PC-3 (cell line): ENCODE data around the gene PLCB2. TPM values are rescaled to one million over a fixed set of nuclear protein-coding genes. Genes with fewer than 3 reads are reported as not detected.

Experiments used
- ATAC-seq: fragments of 200-7000 bp; cut with Tn5 transposase; 2 replicates; pipeline ENCODE4 v1.9.1; 2020; ENCODE audit warnings: mild to moderate bottlenecking, moderate library complexity
- BruUV-seq: library from RNA; stranded (reverse); fragments of 400-500 nt; replicated peaks from 2 replicates; lab custom pipeline; 2021; lab: Mats Ljungman, UMichigan
- CTCF ChIA-PET: fragments of 300-600 bp; sonication (Branson Sonifier 250); formaldehyde crosslinking; loops from one replicate; lab custom pipeline; 2022; ENCODE audit warnings: antibody characterized with exemption; lab: Charles Lee
- POLR2A ChIA-PET: fragments of 300-600 bp; sonication (Branson Sonifier 250); formaldehyde crosslinking; loops from one replicate; lab custom pipeline; 2022; ENCODE audit warnings: antibody characterized with exemption; ENCODE audit not compliant: unreplicated experiment; lab: Charles Lee
- DNase-seq: peaks from one replicate; pipeline ENCODE4 v3.0.0-alpha.2; 2015
- H2AFZ ChIP-seq: fragments of 300-600 bp; sonication (generic); 2 replicates; pipeline ENCODE4 v1.6.0; 2016; ENCODE audit warnings: antibody characterized with exemption, low read length
- H3F3A ChIP-seq: fragments of 300-600 bp; sonication (generic); one replicate; pipeline ENCODE4 v1.6.0; 2017; ENCODE audit warnings: antibody characterized with exemption, low read length, control low read depth, mild to moderate bottlenecking; ENCODE audit not compliant: unreplicated experiment
- H3K27ac ChIP-seq: fragments of 300-600 bp; sonication (generic); 2 replicates; pipeline ENCODE4 v1.5.1; 2016; ENCODE audit warnings: mild to moderate bottlenecking, low read length
- H3K27me3 ChIP-seq: fragments of 300-600 bp; sonication (generic); 2 replicates; pipeline ENCODE4 v1.6.1; 2016; ENCODE audit warnings: low read length, mixed read lengths
- H3K36me3 ChIP-seq: fragments of 300-600 bp; sonication (generic); 2 replicates; pipeline ENCODE4 v1.6.1; 2016; ENCODE audit warnings: low read depth, mixed run types, low read length, mixed read lengths
- H3K4me1 ChIP-seq: fragments of 300-600 bp; sonication (generic); 2 replicates; pipeline ENCODE4 v1.5.1; 2016; ENCODE audit warnings: low read length; ENCODE audit not compliant: insufficient read depth
- H3K4me2 ChIP-seq: fragments of 300-600 bp; sonication (generic); 2 replicates; pipeline ENCODE4 v1.6.0; 2016; ENCODE audit warnings: low read length
- H3K4me3 ChIP-seq: fragments of 300-600 bp; sonication (generic); 2 replicates; pipeline ENCODE4 v1.5.1; 2016; ENCODE audit warnings: mild to moderate bottlenecking, low read length, mixed read lengths
- H3K79me2 ChIP-seq: fragments of 300-600 bp; sonication (generic); 2 replicates; pipeline ENCODE4 v1.6.1; 2017; ENCODE audit warnings: low read length, mixed read lengths
- H3K9ac ChIP-seq: fragments of 300-600 bp; sonication (generic); 2 replicates; pipeline ENCODE4 v1.6.0; 2016; ENCODE audit warnings: mild to moderate bottlenecking, low read length
- H3K9me2 ChIP-seq: fragments of 300-600 bp; sonication (generic); replicated peaks from 2 replicates; pipeline ENCODE4 v1.6.1; 2016; ENCODE audit warnings: mixed run types, low read length, mixed read lengths
- H3K9me3 ChIP-seq: fragments of 300-600 bp; sonication (generic); 2 replicates; pipeline ENCODE4 v1.6.1; 2016; ENCODE audit warnings: low read length, mixed read lengths
- H4K20me1 ChIP-seq: fragments of 300-600 bp; sonication (generic); 2 replicates; pipeline ENCODE4 v1.6.1; 2016; ENCODE audit warnings: low read length, mixed read lengths
- EZH2 ChIP-seq: fragments of 300-600 bp; sonication (generic); IDR thresholded peaks from one replicate; pipeline ENCODE4 v1.6.1; 2017; ENCODE audit warnings: antibody characterized with exemption, mild to moderate bottlenecking, low read length; ENCODE audit not compliant: unreplicated experiment
- EZH2phosphoT487 ChIP-seq: fragments of 300-600 bp; sonication (generic); IDR thresholded peaks from 2 replicates; pipeline ENCODE4 v1.6.1; 2018; ENCODE audit warnings: mild to moderate bottlenecking, antibody characterized with exemption, low read length, borderline replicate concordance
- intact Hi-C: fragments of 100-400 bp; cut with micrococcal nuclease; formaldehyde crosslinking; loops from 2 replicates; pipeline ENCODE4 v1.9.0; 2023
- total RNA-seq: library from RNA; depleted of rRNA; stranded (reverse); fragments of >200 nt; gene quantifications from 2 replicates; pipeline ENCODE4 v1.2.3, GENCODE V29; 2014
- TF ChIP-seq, protein P1 (sequence below): fragments of 300-600 bp; sonication (generic); conservative IDR thresholded peaks from 2 replicates; pipeline ENCODE4 v1.5.1; 2017; ENCODE audit warnings: antibody characterized with exemption, low read depth, mild to moderate bottlenecking, low read length

PLCB2 gene
- total RNA-seq, 1 experiment from 2014 or later, result 3.2 TPM

DNA sequence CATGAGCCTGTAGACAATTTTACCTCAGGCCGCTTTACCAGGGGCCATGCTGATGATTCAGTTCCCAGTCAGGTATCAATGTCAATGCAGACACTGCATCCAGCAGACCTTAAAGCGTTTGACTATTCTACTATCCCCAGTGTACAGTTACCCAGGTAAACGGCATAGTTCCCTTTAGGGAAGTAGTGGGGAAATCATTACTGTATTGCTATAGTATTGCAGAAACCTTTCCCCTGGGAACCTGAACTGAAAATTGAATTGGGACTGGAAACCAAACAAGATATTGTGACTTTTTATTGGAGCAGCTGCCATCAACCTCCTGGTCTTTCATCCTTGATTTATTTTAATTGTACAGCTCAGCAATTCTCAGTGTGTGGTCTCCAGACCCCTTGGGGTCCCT lies 9.2 kb upstream of the PLCB2 start:
- no peak overlapping the region for H3K4me2 ChIP-seq
- CTCF ChIA-PET, result no interaction called here

DNA sequence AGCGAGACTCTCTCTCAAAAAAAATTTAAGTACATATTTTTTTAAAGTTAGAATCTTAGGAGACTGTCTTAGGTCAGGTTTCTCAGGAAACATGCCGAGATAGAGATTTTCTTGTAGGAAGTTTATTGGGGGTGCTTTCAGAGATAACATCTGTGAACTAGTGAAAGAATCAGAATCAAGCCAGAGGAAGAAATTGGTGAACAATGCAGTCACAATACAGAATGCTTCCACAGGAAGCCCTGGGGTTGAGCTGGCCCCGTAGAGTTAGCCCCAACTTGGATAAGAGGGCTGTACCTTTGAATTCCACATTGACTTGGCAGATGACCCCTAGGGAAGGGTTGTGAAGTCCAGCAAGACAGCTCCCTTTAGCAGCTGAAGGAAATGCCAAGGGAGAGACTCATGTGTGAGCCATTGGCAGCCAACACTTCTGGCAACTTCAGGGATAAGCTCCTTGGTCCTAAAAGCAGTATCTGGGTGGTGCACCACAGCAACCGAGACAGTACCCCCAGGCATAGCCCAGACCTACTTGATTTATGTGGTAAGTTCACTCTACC lies 7.1 kb upstream of the PLCB2 start:
- ATAC-seq, result no peak; the same call in 1 of the 2 replicates
- Histone ChIP-seq H3K27me3 (no peaks in the 10 kb centered on the region), H3K27ac (no peak overlapping the region), H3K4me1 (peaks cover 7% of the 10 kb centered on the region; the same call in 1 of the 2 replicates), H3K9ac (no peak overlapping the region), H3K4me3 (no peak overlapping the region), H3K9me2 (no peaks in the 10 kb centered on the region), H3K4me2 (no peak overlapping the region), H3K79me2 (no peaks in the 10 kb centered on the region), H4K20me1 (no peaks in the 10 kb centered on the region), H3K36me3 (no peaks in the 10 kb centered on the region), H2AFZ (no peak overlapping the region), H3K9me3 (no peaks in the 10 kb centered on the region), H3F3A (no peaks in the 10 kb centered on the region)
- TF ChIP-seq, protein P1, sequence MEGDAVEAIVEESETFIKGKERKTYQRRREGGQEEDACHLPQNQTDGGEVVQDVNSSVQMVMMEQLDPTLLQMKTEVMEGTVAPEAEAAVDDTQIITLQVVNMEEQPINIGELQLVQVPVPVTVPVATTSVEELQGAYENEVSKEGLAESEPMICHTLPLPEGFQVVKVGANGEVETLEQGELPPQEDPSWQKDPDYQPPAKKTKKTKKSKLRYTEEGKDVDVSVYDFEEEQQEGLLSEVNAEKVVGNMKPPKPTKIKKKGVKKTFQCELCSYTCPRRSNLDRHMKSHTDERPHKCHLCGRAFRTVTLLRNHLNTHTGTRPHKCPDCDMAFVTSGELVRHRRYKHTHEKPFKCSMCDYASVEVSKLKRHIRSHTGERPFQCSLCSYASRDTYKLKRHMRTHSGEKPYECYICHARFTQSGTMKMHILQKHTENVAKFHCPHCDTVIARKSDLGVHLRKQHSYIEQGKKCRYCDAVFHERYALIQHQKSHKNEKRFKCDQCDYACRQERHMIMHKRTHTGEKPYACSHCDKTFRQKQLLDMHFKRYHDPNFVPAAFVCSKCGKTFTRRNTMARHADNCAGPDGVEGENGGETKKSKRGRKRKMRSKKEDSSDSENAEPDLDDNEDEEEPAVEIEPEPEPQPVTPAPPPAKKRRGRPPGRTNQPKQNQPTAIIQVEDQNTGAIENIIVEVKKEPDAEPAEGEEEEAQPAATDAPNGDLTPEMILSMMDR, result no peak
- no peak for TF ChIP-seq EZH2
- intact Hi-C loops, result no loop called here
- peak; percentile 41 for DNase-seq
- BruUV-seq, result no TSS peak
- ChIA-PET CTCF (interaction anchor here (0.9 kb wide), 1 partner anchor 29 kb away, joined by 3 read pairs; no protein-coding TSS in a partner anchor), POLR2A (no interaction called here)

More for the DNA sequence above, 9.2 kb upstream of the PLCB2 start:
- DNase-seq (no peak), ATAC-seq (no peak)
- Histone ChIP-seq H2AFZ (no peak overlapping the region), H4K20me1 (no peaks in the 10 kb centered on the region), H3F3A (no peaks in the 10 kb centered on the region), H3K4me1 (peaks cover 7% of the 10 kb centered on the region; the same call in 1 of the 2 replicates), H3K79me2 (no peaks in the 10 kb centered on the region), H3K9ac (no peak overlapping the region), H3K36me3 (no peaks in the 10 kb centered on the region), H3K9me3 (no peaks in the 10 kb centered on the region), H3K27ac (no peak overlapping the region), H3K4me3 (no peak overlapping the region), H3K9me2 (no peaks in the 10 kb centered on the region), H3K27me3 (no peaks in the 10 kb centered on the region)
- intact Hi-C loops, result no loop called here
- BruUV-seq, result no TSS peak
- TF ChIP-seq, protein P1, result no peak
- no peak for TF ChIP-seq EZH2
- no peak for TF ChIP-seq EZH2phosphoT487
- POLR2A ChIA-PET, result no interaction called here
